OCI-LY3 (cell line): ENCODE data around the gene UMAD1.
"Not testable (repeated sequence)": the region's sequence is repeated elsewhere in the genome, so short reads cannot be mapped to it uniquely, and the experiment has no call there.

ENCODE experiments used
- EZH2phosphoT487 ChIP-seq: fragments of 200-600 bp; shearing (Covaris generic); IDR thresholded peaks from 2 replicates; pipeline ENCODE4 v1.6.1; 2018; ENCODE audit warnings: antibody characterized with exemption, mixed run types, low read depth
- TF ChIP-seq, protein P1 (sequence below): fragments of 200-600, 300-600 bp; sonication (generic); IDR thresholded peaks from 2 replicates; pipeline ENCODE4 v1.5.1; 2014; ENCODE audit warnings: antibody characterized with exemption, low read length, low read depth

DNA sequence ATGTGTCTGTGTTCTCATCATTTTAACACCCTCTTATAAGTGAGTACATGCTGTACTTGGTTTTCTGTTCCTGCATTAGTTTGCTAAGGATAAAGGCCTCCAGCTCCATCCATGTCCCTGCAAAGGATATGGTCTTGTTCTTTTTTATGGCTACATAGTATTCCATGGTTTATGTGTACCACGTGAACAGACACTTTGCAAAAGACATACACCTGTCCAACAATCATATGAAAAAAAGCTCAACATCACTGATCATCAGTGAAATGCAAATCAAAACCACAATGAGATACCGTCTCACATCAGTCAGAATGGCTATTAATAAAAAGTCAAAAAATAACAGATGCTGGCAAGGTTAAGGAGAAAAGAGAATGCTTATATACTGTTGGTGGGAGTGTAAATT lies 177.6 kb downstream of the UMAD1 start:
- TF ChIP-seq, protein P1, sequence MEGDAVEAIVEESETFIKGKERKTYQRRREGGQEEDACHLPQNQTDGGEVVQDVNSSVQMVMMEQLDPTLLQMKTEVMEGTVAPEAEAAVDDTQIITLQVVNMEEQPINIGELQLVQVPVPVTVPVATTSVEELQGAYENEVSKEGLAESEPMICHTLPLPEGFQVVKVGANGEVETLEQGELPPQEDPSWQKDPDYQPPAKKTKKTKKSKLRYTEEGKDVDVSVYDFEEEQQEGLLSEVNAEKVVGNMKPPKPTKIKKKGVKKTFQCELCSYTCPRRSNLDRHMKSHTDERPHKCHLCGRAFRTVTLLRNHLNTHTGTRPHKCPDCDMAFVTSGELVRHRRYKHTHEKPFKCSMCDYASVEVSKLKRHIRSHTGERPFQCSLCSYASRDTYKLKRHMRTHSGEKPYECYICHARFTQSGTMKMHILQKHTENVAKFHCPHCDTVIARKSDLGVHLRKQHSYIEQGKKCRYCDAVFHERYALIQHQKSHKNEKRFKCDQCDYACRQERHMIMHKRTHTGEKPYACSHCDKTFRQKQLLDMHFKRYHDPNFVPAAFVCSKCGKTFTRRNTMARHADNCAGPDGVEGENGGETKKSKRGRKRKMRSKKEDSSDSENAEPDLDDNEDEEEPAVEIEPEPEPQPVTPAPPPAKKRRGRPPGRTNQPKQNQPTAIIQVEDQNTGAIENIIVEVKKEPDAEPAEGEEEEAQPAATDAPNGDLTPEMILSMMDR = not testable (repeated sequence)
- TF ChIP-seq EZH2phosphoT487 = not testable (repeated sequence)
